ENCODE measurements around the gene FRZB.

DNA sequence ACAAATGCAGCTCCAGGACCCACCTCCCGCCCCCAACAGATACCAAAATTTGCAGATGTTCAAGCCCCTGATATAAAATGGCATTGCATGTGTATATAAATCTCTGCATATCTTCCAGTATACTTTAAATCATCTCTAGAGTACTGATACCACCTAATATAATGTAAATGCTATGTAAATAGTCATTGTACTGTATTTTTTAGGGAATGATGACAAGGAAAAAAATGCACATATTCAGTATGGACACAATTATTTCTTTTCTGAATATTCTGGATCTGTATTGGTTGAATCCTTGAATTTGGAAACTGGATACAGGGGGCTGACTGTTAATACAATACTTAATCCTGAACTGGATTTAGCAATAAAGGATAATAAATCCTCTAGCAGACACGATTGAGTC lies 67.7 kb downstream of the FRZB start:
- TF ChIP-seq CTCF (IDR thresholded peaks at IDR 0.05 in 8 of 11, conservative IDR thresholded peaks at IDR 0.05 in 3 of 11) (no peak), POLR2AphosphoS5 (IDR thresholded peaks at IDR 0.05) (no peak), POLR2A (IDR thresholded peaks at IDR 0.05) (no peak)

Measured in spleen (tissue), 7 donors.